BJ (cell line): ENCODE data around the gene JAM3. TPM values are rescaled to one million over a fixed set of nuclear protein-coding genes. Genes with fewer than 3 reads are reported as not detected.

Experiments
- CTCF ChIA-PET: fragments of 350-600 bp; formaldehyde crosslinking; extraction: SDS; loops from one replicate; lab custom pipeline; 2021; ENCODE audit warnings: antibody characterized with exemption, inconsistent platforms; lab: Yijun Ruan, JAX
- POLR2A ChIA-PET: fragments of 300-600 bp; sonication (Branson Sonifier 250); formaldehyde crosslinking; extraction: SDS; loops from one replicate; lab custom pipeline; 2021; ENCODE audit warnings: antibody characterized with exemption; lab: Charles Lee
- DNase-seq: peaks from one replicate; pipeline ENCODE4 v3.0.0-alpha.2; 2011; ENCODE audit warnings: low read depth
- H3K27me3 ChIP-seq: 2 replicates; pipeline ENCODE4 v1.6.0; 2011; ENCODE audit warnings: low read length; ENCODE audit not compliant: control insufficient read depth, insufficient read depth
- H3K36me3 ChIP-seq: 2 replicates; pipeline ENCODE4 v1.5.1; 2011; ENCODE audit warnings: low read length; ENCODE audit not compliant: control insufficient read depth, insufficient read depth
- H3K4me3 ChIP-seq: 2 replicates; pipeline ENCODE4 v1.5.1; 2011; ENCODE audit warnings: low read depth, mild to moderate bottlenecking, control low read depth, low read length
- polyA plus RNA-seq: library from polyadenylated mRNA; depleted of rRNA; stranded (reverse); fragments of >200 nt; gene quantifications from 2 replicates; pipeline ENCODE4 v1.2.3, GENCODE V29; 2011
- TF ChIP-seq, protein P1 (sequence below): IDR thresholded peaks from 2 replicates; pipeline ENCODE4 v1.5.1; 2011; ENCODE audit warnings: low read depth, mild to moderate bottlenecking, control low read depth, inconsistent platforms, low read length, moderate library complexity; ENCODE audit not compliant: insufficient read depth

Gene JAM3
- polyA plus RNA-seq, 1 experiment, result 42.3 TPM

GRCh38 chr11:134039726-134040385 lies 29.0 kb upstream of the JAM3 start:
- H3K36me3 ChIP-seq, result no peaks in the 10 kb centered on the region
- DNase-seq, result no peak
- TF ChIP-seq, protein P1, sequence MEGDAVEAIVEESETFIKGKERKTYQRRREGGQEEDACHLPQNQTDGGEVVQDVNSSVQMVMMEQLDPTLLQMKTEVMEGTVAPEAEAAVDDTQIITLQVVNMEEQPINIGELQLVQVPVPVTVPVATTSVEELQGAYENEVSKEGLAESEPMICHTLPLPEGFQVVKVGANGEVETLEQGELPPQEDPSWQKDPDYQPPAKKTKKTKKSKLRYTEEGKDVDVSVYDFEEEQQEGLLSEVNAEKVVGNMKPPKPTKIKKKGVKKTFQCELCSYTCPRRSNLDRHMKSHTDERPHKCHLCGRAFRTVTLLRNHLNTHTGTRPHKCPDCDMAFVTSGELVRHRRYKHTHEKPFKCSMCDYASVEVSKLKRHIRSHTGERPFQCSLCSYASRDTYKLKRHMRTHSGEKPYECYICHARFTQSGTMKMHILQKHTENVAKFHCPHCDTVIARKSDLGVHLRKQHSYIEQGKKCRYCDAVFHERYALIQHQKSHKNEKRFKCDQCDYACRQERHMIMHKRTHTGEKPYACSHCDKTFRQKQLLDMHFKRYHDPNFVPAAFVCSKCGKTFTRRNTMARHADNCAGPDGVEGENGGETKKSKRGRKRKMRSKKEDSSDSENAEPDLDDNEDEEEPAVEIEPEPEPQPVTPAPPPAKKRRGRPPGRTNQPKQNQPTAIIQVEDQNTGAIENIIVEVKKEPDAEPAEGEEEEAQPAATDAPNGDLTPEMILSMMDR, result no peak
- H3K27me3 ChIP-seq, result peaks cover 2% of the 10 kb centered on the region; the same call in 1 of the 2 replicates
- POLR2A ChIA-PET, result interaction anchor here (0.6 kb wide), 1 partner anchor 41 kb away, joined by 3 read pairs; no protein-coding TSS in a partner anchor
- CTCF ChIA-PET, result interaction anchor here (1.0 to 1.4 kb wide), 4 partner anchors 8 to 33 kb away, joined by 3 to 5 read pairs (median 4); no protein-coding TSS in a partner anchor
- H3K4me3 ChIP-seq, result no peak overlapping the region

DNA sequence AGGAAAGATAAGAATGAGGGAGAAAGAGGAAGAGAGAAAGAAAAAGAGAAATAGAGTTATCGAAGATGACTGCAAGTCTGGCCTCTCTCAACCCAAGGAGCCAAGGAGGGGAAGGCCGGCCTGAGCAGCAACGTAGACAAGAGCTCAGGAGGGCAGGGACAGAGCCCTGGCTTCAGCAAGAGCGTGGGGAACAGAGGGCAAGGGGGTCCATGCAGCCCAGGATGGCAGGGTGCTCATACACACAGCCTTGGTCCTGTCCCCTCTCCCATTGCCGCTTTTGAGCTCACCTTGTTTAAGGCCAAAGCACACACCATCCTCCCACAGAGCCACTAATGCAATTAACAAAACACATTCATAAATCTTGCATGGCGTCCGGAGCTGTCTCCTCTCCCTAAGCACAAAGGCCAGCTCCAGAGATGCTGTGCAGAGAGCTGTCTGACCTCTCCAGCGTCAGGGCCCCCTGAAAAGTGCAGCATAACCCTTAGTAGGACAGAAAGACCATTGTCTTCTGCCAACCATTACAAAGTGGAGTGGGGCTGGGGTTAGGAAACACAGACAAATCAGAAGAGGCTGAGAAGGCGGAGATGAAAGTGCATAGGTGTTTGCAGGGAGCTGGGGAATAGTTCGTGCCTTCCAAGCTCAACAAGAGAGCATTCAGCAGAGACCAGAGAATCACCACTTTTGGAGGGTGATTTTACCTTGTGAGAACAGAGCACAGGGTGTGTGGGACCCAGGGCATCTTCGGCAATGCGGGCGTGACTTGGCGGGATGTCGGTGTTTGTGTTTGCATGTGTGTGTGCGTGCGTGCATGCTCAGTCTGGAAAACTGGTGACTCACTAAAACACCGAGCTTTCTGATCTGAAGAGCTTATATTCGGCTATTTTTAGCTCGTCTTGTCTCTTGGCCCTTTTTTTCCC lies 28.2 kb upstream of the JAM3 start:
- DNase-seq, result no peak

GRCh38 chr11:134041349-134041748 lies 27.5 kb upstream of the JAM3 start:
- no peak overlapping the region for H3K4me3 ChIP-seq
- H3K36me3 ChIP-seq, result no peaks in the 10 kb centered on the region
- TF ChIP-seq, protein P1, result no peak
- peaks cover 2% of the 10 kb centered on the region; the same call in 1 of the 2 replicates for H3K27me3 ChIP-seq
- DNase-seq, result no peak
- POLR2A ChIA-PET, result no interaction called here
- CTCF ChIA-PET, result interaction anchor here (0.8 to 1.9 kb wide), 3 partner anchors 9 to 113 kb away, joined by 3 to 5 read pairs (median 4); no protein-coding TSS in a partner anchor

More for the DNA sequence above, 28.2 kb upstream of the JAM3 start:
- peaks cover 2% of the 10 kb centered on the region; the same call in 1 of the 2 replicates for H3K27me3 ChIP-seq
- H3K4me3 ChIP-seq, result no peak overlapping the region
- ChIA-PET CTCF (interaction anchor here (0.8 to 1.9 kb wide), 4 partner anchors 10 to 113 kb away, joined by 3 to 5 read pairs (median 4); no protein-coding TSS in a partner anchor), POLR2A (no interaction called here)
- TF ChIP-seq, protein P1, result no peak
- H3K36me3 ChIP-seq, result no peaks in the 10 kb centered on the region

DNA sequence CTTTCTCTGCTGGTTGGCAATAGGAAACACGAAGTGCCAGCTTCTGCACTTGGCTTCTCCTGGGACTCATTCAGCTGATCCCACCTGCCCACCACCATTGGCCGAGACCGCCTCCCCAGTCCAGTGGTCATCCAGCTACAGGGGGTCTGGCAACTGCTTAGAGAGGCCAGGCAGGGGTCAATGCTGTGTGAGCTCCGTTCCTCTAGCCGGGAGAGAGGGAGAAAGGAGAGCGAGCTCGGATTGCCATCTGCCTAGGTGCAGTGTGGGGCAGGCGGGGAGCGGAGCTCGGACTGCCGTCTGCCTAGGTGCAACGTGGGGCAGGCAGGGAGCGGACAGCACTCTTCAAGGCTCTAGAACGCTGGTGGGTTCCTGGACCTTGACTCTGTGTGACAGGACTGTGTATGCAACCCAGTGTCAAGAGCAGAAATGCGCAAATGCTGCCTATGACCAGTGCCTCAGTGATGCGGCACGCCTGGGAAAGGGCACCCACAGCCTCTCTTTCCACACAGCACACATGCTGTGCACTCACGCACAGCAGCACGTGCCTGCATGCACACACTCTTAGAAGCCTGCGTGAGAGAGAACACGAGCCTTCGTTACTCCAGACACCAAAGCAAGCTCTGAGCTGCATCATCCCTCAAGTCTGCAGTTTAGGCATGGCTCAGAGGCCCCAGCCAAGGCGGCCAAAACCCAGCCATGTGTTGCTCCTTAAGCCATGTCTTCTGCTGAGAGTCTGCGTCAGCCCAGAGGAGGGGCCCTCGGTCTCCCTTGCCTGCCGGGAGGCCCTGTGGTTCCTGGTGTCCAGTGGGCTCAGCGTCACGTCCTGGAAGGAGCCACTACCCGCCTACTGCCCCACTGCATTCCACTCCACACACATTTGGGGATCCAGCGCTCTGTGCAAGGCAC lies 26.8 kb upstream of the JAM3 start:
- H3K36me3 ChIP-seq, result no peaks in the 10 kb centered on the region
- H3K27me3 ChIP-seq, result peaks cover 2% of the 10 kb centered on the region; the same call in 1 of the 2 replicates
- ChIA-PET POLR2A (no interaction called here), CTCF (interaction anchor here (1.9 kb wide), 1 partner anchor 8 kb away, joined by 5 read pairs; no protein-coding TSS in a partner anchor)
- H3K4me3 ChIP-seq, result no peak overlapping the region
- DNase-seq, result no peak
- TF ChIP-seq, protein P1, result no peak
